CD4-positive, alpha-beta T cell treated with Interleukin-10 for 1 hour (primary cell): ENCODE results near the gene FAM193B.
"Not testable (repeated sequence)": the region's sequence is repeated elsewhere in the genome, so short reads cannot be mapped to it uniquely, and the experiment has no call there.

Source experiments
- DNase-seq: peaks from one replicate; pipeline ENCODE4 v3.0.0-alpha.2; 2020

The FAM193B gene

DNA sequence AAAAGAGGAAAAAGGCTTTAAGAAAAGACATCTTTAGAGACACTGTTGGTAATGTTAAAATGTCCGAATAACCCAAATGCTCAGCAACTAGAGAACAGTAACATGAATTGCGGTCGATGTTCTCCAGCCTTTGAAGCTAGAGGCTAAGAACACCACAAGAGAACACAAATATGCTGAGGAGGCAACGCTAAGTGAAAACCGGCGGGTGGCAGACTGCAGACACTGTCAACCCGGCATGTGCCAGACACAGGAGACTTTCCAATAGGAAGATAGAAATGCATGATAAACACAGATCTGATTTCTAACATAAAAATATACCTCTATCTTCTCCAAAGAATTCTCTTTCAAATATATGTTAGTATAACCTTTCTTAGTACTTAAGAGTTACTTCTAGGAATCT lies 19.2 kb downstream of the FAM193B start:
- DNase-seq = no peak

DNA sequence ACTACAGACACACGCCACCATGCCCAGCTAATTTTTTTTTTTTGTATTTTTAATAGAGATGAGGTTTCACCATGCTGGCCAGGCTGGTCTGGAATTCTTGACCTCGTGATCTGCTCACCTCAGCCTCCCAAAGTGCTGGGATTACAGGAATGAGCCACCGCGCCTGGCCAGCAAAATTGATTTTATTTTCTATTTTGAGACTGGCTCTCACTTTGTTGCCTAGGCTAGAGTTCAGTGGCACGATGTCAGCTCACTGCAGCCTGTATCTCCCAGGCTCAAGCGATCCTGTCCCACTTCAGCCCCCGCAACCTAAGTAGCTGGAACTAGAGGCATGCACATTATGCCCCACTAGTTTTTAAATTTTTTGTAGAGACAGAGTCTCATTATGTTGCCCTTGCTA lies 19.9 kb downstream of the FAM193B start:
- not testable (repeated sequence) for DNase-seq

DNA sequence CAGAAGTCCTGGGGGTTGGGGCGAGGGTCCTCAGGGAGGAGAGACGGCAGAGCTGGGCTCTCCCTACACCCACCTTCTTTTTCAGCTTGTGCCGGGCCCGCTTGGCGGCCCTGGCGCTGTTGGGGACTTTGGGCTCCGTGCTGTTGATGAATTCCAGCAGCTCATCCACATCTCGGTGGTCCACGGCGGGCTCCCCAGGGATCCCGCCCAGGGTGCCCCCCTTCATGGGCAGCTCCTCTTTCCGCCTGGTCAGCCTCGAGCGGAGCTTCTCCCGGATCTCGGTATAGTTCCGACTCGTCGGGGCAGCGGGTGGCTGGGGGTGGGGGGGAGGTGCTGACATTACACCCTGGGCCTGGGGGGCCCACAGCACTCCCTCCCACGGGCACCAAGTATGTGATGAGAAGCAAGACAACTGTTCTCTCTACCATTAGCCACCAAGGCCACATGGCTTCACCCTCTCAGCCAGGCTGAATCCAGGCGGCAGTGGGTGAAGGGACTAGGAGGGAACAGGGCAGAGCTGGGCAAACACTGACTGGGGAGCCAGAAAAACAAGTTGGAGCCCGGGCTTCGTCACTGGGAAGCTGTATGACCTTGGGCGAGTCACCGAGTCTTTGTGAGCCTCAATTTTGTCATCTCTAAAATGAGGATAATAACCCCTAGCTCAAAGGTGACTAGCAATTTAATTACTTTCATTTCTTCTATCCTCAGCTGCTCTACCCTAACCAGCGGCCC lies 23.0 kb downstream of the FAM193B start:
- no peak for DNase-seq

DNA sequence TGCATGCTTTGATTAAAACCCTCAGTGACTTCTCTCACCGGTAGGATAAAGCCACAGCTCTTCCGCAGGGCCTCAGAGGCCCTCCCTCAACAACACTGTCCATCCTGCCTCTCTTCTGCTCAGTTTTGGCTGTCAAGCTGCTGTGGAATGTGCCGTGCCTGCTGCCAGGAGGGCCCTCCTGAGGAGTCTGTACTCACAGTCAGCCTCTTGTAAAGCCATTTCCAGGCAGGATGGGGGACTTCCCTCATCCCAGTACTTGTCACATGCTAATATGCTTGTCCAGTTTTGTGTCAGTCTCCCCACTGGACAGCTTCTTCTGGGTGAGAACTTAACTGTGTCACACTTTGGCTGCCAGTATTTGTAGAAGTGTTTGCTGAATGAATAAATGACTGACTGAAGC lies 23.7 kb downstream of the FAM193B start:
- DNase-seq = no peak

DNA sequence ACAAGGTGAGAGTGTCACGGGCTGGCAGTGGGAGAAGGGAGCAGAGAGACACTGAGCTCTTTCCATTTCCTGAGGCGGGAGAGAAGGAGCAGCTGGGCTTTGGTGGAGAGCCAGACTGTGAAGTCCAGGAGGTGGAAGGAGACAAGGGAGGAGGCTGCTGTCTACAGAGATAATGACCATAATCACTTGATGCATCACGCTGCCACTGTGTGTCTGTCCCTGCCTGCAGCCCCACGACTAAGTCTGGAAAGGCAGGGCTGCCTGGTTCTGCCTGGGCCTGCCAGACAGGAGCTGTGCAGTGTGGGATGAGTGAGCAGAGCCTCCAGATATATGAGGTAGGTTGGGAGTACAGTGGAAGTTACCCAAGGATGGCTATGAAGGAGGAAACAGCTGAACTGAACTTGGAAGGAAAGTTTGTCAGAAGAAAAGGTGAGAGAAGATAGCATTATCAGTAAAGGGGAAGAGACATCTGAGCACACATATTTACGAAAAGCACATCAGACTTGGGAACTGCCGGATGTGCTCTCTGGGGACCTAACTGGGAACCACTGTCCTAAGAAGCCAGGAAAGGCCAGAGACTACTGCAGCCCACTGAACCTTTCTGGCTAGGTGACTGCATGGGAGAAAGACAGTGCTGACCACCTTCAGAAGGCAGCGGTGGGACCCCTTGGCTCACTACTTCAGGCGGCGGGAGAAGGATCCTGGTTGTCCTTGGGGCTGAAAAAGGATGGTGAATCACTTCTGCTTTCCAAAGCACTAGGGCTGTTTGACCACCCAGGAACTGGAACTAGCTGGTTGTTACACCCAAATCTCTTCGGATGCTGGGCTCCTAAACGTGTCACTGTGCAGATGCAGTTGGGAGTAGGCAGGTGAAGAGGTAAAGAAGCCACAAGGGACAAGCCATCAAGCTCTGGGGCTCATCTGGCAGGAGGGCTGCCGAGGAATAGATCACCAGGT lies 24.8 kb downstream of the FAM193B start:
- no peak for DNase-seq

DNA sequence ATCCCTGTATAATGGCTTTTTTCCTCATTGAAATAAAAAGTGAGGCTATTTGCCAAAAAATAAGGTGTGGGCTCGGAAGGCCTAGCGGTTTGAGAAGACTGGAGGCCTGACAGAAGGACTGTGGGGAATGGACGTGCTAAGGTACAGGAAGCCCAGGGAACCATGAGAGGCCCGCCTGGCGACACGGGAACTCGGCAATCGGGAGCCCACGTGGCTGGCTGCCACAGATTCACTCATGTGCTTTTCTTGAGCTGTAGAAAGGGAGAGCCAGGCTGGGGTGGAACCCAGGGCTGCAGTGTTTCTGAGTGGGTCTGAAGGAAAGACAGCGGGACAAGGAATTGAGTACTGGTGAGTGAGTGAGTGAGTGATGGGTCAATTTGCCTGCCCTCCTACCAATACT lies 25.7 kb downstream of the FAM193B start:
- no peak for DNase-seq

DNA sequence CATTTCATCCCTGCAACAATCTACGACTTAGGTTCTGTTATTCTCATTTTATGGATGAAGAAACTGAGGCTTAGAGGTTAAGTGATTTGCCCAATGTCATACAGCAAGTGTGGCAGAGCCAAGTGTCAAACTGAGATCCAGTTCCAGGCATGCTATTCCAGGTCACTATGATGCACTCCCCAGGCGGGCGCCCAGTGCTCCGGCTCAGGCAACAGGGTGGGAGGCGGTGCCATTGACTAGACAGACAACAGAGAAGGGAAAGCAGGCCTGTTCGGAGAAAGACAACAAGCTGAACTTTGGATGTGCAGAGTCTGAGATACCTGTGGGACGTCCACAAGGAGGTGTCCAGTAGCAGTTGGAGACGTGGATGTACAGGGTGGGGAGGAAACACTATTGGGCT lies 26.8 kb downstream of the FAM193B start:
- DNase-seq = no peak

DNA sequence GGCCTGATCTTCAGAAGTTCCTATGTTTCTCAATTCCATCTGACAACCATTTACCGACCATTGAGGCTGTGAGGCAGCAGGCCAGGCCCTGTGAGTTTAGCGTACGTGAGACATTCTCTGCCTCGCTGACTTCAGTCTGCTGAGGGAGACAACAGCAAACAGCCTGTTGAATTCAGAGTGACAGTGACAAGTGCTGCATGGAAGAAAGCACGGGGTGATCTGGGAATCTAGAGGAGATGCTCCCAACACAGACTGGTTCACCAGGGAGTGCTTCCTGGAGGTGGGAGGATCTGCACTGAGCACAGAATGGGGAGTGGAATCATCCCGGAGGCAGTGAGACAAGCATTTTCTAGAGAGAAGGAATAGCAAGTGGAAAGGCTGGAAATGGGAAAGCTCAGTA lies 27.6 kb downstream of the FAM193B start:
- DNase-seq = no peak

DNA sequence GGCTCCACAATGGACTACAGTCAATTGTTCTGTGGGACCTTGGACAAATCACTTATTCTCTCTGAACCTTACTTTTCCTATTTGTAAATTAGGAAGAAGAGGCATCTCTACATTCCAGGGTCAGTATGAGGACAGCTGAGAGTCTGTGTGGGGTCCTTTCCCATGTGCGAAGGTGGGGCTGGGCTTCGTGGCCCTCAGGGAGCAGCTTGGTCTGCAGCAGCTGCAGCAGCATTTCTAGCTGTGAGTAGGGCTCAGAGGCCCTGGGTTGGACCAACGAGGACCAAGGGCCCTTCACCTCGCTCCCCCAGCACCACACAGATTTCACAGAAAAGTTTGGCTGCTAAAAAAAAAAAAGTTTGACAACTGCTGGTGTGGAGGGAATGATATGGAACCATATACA lies 28.2 kb downstream of the FAM193B start:
- no peak for DNase-seq

DNA sequence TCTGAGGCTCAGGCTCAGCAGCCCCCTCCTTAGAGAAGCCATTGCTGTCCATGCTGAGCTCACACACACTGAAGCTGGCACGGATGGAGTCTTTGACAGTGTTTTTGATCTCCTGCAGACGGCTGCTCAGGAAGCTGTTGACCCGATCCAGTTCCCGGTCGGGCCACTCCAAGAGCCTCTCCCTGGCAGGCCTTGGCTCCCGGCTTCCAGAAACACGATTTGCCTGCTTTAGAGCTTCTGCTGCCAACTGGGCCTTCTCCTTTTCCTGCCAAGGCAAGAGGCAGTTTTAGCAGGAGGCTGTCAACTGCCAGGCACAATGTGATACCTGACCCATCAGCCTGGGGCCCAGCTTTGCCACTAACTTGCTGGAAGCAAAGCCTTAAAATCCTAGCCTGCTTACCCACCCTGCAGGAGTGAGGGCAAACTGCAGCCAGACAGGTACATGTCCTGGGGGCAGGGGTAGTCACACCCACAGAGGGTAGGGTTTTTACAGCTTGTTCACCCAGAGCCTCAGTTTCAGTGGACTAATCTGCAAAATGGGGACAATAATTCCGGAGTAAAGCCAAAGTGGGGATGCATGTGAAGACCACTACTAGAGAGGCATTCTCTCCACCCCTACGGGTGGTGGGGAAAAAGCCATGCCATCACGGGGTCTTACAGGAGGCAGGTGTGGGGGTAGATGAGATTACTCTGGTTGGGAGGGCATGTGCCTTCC lies 29.3 kb downstream of the FAM193B start:
- DNase-seq = no peak

DNA sequence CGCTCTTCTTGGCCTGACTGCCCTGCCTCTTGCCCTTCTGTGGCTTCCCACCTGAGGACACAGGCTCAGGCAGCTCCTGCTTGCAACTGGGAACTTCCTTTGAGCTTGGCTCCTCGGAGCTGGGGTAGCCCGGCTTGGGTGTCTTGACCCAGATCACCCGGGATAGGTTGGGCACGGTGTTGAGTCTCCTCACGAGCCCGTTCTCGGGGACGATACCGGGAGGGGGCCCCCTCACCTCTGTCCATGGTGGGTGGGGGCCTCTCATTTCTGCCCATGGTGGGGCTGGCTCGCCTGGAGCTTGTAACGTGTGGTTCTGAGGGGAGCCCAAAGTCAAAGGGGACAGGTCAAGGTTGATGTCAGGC lies 29.8 kb downstream of the FAM193B start:
- DNase-seq = no peak

DNA sequence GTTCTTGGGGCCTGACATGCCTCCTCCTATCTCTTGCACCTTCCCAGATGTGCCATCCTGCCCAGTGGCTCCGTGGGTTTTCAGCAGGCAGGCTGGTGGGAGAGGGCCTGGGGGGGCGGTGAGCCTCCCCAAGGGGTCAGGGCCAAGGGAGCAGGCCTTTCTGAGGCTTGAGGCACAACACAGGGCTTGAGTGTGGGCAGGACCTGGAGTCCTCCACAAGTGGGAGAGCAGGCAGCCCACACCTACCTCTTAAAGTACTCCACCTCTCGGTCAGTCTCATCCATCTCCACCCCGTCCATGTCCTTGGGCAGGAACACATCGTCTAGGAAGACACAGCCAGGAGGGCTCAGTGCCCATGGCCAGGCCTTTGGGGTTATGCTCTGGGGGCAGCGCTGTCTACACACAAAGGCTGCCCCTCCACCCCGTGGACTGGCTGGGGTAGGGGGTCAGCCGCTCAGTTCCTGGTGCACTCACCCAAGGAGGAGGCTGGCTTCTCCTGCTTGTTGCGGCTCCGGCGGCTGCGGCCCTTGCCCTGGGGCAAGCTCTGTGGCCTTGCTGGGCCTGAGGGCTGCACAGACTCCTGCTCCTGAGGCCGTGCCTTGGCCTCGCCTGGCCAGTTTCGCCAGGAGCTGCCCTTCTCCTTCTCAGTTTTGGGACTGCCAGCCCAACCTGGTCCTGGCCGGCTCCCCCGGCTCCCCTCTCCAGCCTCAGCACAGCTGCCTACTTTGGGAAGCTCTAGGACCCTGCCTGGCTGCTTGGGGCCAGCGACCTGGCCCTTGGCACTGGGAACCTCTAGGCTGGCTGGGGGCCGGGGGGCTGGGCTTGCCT lies 30.4 kb downstream of the FAM193B start:
- no peak for DNase-seq

DNA sequence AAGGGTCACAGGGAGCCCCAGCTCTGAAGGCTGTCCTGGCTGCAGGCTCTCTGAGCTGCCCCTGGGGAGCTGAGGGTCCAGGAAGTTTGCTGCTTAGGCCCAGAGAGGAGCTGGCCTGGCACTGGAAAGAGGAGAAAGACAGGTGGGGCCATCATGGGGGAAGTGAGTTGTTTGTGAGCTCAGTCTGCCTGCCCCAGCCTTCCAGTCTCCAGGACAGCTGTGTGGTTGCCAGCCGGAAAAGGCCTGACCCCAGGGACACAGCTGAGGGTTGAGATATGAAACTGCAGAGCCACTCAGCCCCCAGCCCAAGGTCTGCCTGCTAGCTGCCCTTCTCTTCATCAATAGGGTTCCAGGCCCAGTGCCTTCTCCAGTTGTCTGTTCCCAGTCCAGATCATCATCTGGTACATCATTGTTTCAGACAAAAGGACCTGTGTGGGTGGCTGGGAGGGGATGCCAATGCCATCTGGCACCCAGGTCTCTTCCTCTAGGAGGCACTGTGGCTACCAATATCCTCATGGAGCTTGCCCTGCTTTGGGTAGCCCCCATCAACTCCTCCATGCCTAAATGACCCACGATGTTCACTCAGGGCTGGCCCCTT lies 33.3 kb downstream of the FAM193B start:
- DNase-seq = no peak

DNA sequence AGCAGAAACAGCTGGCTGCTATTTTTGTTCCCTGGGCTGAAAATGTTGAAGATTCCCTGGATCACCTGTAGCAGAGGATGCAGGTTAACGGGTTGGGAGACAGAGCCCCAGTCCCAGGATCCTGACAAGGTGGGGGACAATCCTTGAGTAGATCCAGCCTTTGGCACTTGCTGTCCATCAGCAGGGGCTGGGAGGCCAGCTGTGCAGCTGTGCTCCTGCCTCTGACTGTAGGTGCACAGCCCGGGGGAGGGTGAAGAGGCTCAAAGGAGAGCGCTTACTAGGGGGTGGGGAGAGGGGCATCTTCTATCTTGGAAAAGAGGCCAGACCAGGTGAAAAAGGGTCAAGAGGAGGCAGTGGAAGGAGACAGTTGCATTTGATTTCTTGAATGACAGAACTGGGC lies 34.1 kb downstream of the FAM193B start:
- no peak for DNase-seq

DNA sequence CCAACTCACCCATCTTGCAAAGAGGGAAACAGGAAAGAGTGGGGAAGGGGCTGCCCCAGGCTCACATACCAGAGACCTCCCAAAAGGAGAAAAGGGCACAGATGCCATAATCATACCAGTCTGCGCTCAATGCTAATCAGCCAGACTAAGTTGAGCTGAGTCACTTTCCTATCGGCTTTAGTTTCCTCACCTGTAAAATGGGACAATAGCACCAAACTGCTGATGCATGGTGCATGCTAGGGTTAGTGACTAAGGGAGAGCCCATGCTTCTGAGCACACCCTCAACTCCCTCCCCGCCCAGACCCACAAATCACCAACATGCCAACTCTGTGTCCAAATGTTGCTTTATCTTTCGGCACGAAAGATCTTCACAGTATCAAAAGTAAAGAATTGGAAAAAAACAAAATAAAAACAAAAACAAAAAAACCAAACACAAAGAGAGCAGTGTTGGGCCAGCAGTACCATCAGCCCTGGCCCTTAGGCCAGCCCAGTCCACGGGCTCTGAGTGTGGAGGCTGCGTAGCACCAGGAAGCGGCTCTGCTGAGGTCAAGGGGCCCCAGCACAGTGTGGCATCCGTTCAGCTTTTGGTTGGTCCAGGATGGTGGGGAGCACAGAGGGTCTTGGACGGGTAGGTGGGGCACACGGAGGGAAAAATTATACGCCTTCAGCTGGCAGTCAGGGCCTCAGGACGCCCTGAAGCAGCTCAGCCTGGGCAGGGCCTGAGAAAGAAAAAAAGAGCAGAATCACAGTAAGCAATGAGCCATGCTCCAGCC lies 34.7 kb downstream of the FAM193B start:
- no peak for DNase-seq

DNA sequence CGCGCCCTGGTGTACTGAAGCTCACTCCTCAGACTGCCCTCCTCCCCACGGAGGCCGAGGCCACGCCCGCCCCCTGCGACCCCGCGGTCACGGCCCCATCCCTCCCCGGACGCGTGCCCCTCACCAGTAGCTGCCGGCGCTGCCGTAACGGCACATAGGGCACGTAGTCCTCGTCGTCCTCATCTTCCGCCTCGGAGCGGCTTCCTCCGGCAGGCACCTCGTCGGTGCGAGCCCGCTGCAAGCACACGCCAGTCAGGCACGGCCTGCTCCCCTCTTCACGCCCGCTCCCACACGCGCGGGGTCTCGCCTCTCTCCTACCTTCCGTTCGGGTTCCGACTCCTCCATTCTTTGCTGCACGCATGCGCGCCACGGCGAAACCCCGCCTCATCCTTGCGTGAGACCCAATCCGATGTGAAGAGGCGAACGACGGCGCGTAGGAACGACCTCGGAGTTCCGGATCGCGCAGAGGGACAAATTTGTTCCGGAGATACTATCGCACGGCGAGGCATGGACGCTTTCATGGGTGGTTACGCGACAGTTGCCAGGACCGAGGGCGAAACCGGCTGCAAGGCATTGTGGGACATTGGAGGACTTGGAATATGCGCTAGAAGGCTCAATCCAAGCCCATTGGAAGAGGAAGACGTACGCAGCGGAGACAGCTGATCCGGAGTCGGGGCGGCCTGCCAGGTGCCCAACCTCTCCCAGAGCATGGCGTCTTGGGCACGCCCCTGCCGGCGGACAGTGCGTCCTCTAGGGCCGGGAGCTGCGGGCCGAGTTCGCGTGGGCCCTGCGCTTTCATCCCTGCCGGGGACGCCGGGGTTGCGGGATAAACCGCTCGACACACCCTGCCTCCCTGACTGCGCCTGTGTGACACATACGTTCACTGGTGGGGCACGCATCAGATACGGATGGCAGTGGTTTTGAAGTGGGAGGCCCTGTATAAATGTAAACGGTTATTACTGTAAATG lies 37.5 kb downstream of the FAM193B start, which contains the start of gene DDX41:
DDX41 (minus strand) TSS at position 361 of the 968 bp plus-strand sequence; CDS start at position 345, 16 bp downstream.
- peak; percentile 97 for DNase-seq

DNA sequence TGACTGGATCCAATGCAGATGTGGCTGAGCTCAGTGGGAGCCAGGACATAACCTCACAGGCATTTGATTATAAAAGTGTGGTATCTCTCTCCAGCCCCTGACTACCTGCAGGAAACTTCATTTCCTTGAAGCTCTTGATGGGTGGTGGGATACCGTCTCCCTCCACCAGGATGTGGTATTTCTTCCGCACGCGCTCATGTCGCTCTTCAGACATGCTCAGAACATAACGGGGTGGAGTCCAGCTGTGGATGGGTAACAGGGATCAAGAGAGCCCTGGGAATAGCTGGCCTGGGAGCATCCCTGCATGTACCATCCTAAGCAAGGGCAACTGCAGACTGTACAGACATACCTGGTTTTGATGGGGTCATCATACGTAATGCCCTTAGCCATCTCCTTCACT lies 38.8 kb downstream of the FAM193B start:
- DNase-seq = no peak

DNA sequence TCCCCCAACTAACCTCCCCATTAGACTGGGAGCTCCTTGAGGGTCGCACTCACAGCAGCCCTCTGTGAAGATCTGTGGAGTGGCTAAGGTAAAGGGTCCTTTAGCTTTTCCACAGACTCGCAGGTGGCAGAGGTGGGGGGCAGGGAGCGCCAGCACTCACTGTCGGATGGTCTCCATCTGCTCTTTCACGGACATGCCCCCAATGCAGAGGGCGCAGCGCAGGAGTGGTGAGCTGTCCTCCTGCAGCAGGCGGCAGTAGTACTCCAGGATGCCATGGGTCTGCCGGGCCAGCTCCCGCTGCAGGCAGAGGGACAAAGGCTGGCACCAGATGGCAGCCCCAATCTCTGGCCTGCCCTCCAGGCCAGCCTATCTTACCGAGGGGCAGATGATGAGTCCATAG lies 39.8 kb downstream of the FAM193B start:
- no peak for DNase-seq

DNA sequence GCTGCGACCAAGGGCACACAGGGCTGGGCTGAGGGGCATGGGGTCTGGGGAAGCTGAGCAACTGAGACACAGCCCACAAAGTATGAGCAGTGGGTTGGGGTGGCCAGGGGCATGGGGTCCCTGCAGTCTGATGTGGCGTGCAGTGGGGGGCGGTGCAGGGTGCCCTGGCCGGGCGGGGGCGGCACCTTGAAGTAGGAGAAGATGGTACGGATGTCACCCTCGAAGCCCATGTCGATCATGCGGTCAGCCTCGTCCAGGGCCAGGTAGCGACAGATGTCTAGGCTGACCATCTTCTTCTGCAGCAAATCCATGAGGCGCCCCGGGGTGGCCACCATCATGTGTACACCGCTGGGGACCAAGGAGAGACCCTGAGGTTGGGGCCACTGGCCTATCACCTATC lies 40.9 kb downstream of the FAM193B start:
- DNase-seq = no peak

DNA sequence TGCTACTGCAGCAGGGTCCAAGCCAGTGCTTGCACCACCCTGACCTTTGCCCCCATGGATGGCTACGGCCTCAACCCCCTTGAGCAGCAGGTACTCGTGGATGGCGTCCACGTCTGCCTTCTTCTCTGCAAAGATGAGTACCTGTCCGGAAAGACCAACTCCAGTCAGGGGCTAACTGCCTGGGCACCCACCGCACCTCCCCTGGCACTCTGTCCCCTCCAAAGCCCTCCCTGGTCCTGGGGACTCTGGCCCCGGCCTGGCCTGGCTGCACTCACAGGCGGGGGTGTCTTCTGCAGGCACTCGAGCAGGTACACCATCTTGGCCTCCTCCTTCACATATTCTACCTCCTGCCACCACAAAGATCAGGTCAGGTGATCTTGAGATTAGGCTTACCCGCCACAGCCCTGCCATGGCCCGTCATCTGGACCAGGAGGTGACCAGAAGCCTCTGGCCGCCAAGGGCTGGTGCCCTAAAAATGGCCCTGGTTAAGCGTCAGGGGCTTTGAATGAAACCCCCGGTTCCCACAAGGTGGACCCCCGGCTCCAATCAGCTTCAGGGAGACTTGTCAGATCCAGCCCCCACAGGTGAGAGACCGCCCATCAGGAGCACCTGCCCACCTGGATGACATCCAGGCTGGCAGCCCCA lies 41.5 kb downstream of the FAM193B start:
- DNase-seq = no peak
